GM13976 (cell line): ENCODE measurements around the gene PMS1.
"Not testable (repeated sequence)": the region's sequence is repeated elsewhere in the genome, so short reads cannot be mapped to it uniquely, and the experiment has no call there.

ENCODE experiments used
- DNase-seq: peaks from one replicate; pipeline ENCODE4 v3.0.0; 2012; ENCODE audit warnings: low spot score
- in situ Hi-C: fragments of 300-500 bp; cut with MboI; formaldehyde crosslinking; loops from one replicate; pipeline ENCODE4 v1.12.0; 2022; ENCODE audit warnings: low sequenced_read_pairs, mixed read lengths, inconsistent platforms; ENCODE audit not compliant: unreplicated experiment
- TF ChIP-seq, protein P1 (sequence below): IDR thresholded peaks from 2 replicates; pipeline ENCODE4 v1.5.1; 2012; ENCODE audit warnings: borderline replicate concordance, mild to moderate bottlenecking; ENCODE audit not compliant: insufficient read depth; ENCODE audit errors: extremely low read depth, missing control alignments, control extremely low read depth

PMS1 gene

DNA sequence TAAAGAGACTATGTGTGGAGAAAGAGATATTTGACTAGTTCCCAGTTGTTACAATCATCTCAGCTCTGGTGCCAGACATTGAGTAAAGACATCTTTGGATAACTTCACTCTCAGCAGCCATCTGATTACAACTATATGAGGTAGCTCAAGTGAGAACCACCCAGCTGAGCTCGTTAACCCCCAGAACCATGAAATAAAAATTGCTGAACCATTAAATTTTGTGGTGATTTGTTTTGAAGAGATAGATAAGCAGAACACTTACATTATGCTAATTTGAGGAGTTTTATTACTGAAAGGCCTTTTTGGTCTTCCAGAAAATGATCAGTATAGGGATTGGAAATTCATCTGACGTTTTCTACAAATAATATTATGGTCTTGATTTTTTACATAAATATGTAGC, 101.1 kb downstream of the PMS1 start:
- TF ChIP-seq, protein P1, sequence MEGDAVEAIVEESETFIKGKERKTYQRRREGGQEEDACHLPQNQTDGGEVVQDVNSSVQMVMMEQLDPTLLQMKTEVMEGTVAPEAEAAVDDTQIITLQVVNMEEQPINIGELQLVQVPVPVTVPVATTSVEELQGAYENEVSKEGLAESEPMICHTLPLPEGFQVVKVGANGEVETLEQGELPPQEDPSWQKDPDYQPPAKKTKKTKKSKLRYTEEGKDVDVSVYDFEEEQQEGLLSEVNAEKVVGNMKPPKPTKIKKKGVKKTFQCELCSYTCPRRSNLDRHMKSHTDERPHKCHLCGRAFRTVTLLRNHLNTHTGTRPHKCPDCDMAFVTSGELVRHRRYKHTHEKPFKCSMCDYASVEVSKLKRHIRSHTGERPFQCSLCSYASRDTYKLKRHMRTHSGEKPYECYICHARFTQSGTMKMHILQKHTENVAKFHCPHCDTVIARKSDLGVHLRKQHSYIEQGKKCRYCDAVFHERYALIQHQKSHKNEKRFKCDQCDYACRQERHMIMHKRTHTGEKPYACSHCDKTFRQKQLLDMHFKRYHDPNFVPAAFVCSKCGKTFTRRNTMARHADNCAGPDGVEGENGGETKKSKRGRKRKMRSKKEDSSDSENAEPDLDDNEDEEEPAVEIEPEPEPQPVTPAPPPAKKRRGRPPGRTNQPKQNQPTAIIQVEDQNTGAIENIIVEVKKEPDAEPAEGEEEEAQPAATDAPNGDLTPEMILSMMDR = no peak
- in situ Hi-C loops = no loop called here
- no peak for DNase-seq

DNA sequence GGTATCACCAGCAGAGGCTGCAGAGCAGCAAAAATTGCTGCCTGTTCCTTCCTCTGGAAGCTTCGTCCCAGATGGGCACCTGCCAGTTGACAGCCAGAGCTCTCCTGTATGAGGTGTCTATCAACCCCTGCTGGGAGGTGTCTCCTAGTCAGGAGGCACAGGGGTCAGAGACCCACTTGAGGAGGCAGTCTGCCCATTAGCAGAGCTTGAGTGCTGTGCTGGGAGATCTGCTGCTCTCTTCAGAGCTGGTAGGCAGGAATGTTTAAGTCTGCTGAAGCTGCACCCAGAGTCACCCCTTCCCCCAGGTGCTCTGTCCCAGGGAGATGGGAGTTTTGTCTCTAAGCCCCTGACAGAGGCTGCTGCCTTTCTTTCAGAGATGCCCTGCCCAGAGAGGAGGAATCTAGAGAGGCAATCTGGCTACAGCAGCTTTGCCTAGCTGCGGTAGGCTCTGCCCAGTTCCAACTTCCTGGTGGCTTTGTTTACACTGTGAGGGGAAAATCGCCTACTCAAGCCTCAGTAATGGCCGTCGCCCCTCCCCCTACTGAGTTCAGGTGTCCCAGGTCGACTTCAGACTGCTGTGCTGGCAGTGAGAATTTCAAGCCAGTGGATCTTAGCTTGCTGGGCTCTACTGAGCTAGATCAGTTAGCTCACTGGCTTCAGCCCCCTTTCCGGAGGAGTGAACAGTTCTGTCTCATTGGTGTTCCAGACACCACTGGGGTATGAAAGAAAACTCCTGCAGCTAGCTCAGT, 108.5 kb downstream of the PMS1 start:
- DNase-seq, in situ Hi-C loops: not testable (repeated sequence)

DNA sequence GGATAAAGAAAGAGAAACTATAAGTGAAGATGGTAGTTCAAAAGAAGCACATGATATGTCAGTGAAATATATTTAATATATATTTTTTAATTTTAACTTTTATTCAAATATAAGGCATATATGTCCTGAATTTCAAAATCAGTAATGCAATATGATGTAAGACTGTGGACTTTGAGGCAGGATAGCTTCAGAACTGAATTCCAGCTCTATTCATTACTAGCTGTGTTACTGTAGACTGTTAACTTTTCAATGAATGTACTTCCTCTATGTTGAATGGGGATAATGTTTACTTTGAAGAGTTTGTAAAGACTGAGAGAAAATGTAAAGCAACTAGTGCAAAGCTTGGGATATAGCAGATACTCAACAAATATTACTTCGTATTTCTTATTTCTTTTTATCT, 112.6 kb downstream of the PMS1 start:
- TF ChIP-seq, protein P1 = no peak
- DNase-seq = no peak
- in situ Hi-C loops = no loop called here

DNA sequence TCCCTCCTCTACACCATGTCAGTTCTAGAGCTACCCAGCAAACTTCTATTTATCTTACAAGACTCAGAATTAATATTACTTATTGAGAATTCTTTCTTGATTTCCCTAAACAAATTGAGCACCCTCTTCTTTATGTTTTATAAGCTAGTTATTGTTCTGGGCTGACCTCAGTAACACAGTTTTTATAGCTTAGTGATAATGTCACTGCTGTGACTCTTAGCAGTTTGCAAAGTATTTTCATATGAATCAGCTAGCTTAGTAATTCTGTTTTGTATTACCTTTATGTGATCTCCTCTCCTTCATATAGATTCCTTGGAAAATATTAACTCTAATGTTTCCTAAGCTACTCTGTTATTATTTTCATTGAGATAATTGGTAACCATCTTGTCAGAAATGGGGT, 114.9 kb downstream of the PMS1 start:
- no peak for DNase-seq
- in situ Hi-C loops = no loop called here
- TF ChIP-seq, protein P1 = no peak

DNA sequence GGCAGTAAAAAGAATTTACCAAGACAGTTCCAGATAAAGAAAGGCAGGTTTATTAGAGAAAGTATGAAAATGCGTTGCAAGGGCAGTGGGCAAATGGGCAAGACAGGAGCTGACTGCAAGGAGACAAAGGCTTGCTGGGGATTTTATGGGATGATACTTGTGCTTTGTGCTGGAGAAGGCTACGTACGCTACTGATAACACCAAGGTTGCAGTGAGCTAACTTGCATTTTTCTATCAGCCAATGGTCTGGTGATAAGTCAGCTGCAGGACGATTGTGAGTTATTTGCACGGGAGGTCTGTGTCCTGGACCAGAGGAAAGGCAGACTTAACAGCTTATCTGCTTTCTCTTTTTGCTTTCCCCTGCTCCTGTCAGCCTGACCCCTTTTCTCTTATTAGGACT, 116.5 kb downstream of the PMS1 start:
- DNase-seq = no peak
- in situ Hi-C loops = no loop called here
- TF ChIP-seq, protein P1 = no peak

DNA sequence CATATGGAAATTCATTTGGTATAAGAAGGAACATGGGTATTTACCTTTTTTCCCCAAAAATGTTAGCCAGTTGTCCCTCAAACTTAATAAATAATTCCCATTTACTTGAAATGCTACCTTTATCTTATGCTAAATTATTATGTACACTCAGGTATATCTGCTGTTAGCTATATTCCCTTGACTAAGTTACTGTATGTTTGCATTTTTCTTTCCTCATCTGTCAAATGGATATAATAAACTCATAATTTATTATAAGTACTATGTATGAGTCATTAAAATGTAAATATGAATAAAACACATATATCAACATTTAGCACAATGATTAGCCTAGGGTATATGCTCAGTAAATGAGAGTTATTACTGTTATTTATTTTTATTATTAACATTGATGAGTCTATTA, 117.4 kb downstream of the PMS1 start:
- TF ChIP-seq, protein P1 = no peak
- in situ Hi-C loops = no loop called here
- DNase-seq = no peak

DNA sequence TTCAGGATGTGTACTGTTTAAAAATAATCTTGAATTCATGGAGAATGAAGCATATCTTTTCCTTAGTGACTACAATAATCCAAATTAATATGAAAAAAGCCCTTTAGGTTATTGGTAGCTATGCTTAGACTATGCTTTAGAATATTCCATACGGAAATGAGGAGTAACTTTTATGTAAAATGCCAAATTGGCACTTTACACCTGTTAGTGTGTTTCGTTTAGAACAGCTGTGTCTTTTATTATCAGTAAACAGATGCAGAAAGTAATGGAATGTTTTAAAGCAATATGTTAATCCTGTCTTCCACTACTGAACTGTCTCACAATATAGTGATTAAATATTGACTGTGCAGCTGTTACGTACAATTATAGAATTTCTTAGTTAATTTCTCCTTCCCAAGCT, 129.6 kb downstream of the PMS1 start:
- no peak for DNase-seq
- TF ChIP-seq, protein P1 = no peak
- in situ Hi-C loops = no loop called here
